ENCODE measurements around the gene ACRBP. TPM values are rescaled to one million over a fixed set of nuclear protein-coding genes. Genes with fewer than 3 reads are reported as not detected.

The ACRBP gene
- total and polyA plus RNA-seq, 9 donors, result 0.30 to 2.9 (median 0.92) TPM

DNA sequence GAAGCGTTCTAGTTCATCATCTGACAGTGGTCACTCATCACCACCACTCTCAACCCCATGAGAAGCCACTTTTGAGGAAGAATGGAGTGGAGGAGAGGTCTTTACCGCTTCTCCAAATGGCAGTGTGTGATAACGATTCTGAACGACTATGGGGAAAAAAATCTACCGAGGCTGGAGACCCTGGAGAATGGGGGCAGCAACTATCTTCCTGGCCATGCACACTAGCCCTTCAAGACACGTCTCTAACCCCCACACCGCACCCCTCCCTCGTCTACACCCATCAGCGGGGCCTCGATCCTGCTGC lies 15.3 kb upstream of the ACRBP start:
- H3K9me3 ChIP-seq, result no peaks in the 10 kb centered on the region
- TF ChIP-seq EP300 (IDR thresholded peaks at IDR 0.05), result no peak
- TF ChIP-seq POLR2A (IDR thresholded peaks at IDR 0.05), result no peak
- TF ChIP-seq CTCF (IDR thresholded peaks at IDR 0.05), result no peak
- no peak overlapping the region for H3K27ac ChIP-seq
- H3K4me3 ChIP-seq, result peak overlapping the region; percentile 62
- no peak for DNase-seq
- intact Hi-C loops (cut with DNase I), result loop anchor here in 2 of 4 donors (5.0 to 10.0 kb wide), 2 partner anchors 45 to 48 kb away; no protein-coding TSS in a partner anchor
- 0% methylated on average over 10 of the region's 10 CpGs for WGBS, 3 donors
- H3K4me1 ChIP-seq (ENCODE audit: insufficient read depth), result peaks cover 7% of the 10 kb centered on the region
- no peaks in the 10 kb centered on the region for H3K36me3 ChIP-seq
- H3K27me3 ChIP-seq, result no peaks in the 10 kb centered on the region

DNA sequence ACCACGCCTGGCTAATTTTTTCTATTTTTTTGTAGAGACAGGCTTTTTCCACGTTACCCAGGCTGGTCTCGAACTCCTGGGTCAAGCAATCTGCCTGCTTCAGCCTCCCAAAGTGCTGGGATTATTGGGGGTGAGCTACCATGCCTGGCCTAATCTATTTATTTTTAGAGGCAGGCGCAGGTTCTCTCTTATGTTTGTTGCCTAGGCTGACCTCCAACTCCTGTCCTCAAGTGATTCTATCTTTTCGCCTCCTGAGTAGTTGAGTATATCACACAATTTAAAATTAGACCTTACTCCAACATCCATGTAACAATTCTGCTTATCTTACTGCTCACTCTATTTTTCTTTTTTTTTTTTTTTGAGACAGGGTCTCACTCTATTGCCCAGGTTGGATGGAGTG lies 6.8 kb upstream of the ACRBP start:
- Histone ChIP-seq H3K4me1 (ENCODE audit: insufficient read depth) (no peaks in the 10 kb centered on the region), H3K9me3 (no peaks in the 10 kb centered on the region), H3K27me3 (no peaks in the 10 kb centered on the region), H3K27ac (no peak overlapping the region), H3K4me3 (no peak overlapping the region), H3K36me3 (no peaks in the 10 kb centered on the region)
- intact Hi-C loops (cut with DNase I), result loop anchor here in 1 of 4 donors (10.0 kb wide), 1 partner anchor 89 kb away; the partner anchor contains the start of gene NOP2
- no peak for TF ChIP-seq POLR2A (IDR thresholded peaks at IDR 0.05)
- no peak for TF ChIP-seq CTCF (IDR thresholded peaks at IDR 0.05)
- TF ChIP-seq EP300 (IDR thresholded peaks at IDR 0.05), result no peak
- DNase-seq, result no peak
- 91 to 92% (median 91%) methylated on average over 5 of the region's 5 CpGs for whole genome bisulfite sequencing, 3 donors

GRCh38 chr12:6653342-6653741 lies 6.1 kb upstream of the ACRBP start:
- Histone ChIP-seq H3K9me3 (no peaks in the 10 kb centered on the region), H3K4me1 (ENCODE audit: insufficient read depth) (no peaks in the 10 kb centered on the region), H3K27me3 (no peaks in the 10 kb centered on the region), H3K4me3 (no peak overlapping the region), H3K27ac (no peak overlapping the region), H3K36me3 (no peaks in the 10 kb centered on the region)
- 86 to 100% (median 100%) methylated on average over 1 of the region's 1 CpG for WGBS, 3 donors
- DNase-seq, result no peak
- intact Hi-C loops (cut with DNase I), result loop anchor here in 1 of 4 donors (10.0 kb wide), 1 partner anchor 89 kb away; the partner anchor contains the start of gene NOP2
- TF ChIP-seq POLR2A (IDR thresholded peaks at IDR 0.05) (no peak), CTCF (IDR thresholded peaks at IDR 0.05) (no peak), EP300 (IDR thresholded peaks at IDR 0.05) (no peak)

DNA sequence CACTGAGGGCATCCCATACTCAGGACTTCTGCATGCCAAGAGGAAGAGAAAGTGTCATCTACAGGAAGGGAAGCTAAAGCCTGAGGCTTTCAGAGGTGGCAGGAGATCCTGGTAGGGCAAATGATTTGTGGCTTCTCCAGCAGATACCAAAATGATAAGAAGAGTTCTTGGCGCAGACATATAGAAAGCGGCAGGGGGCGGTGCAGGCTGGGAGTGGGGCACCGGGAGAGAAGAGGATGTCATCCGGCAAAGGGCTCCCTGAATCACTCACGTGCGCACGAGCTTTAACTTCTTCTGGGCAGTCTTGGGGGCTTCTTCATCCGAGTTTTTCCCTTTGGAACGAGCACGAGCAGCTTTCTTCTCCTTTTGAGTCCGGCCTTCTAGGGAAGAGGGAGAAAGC lies 5.2 kb upstream of the ACRBP start:
- intact Hi-C loops (cut with DNase I), result loop anchor here in 1 of 4 donors (10.0 kb wide), 1 partner anchor 88 kb away; the partner anchor contains the start of gene NOP2
- Histone ChIP-seq H3K36me3 (no peaks in the 10 kb centered on the region), H3K27ac (no peak overlapping the region), H3K4me1 (ENCODE audit: insufficient read depth) (no peaks in the 10 kb centered on the region), H3K27me3 (no peaks in the 10 kb centered on the region), H3K4me3 (no peak overlapping the region), H3K9me3 (no peaks in the 10 kb centered on the region)
- 85 to 86% (median 85%) methylated on average over 12 of the region's 12 CpGs for WGBS, 3 donors
- TF ChIP-seq CTCF (IDR thresholded peaks at IDR 0.05), result no peak
- TF ChIP-seq POLR2A (IDR thresholded peaks at IDR 0.05), result no peak
- TF ChIP-seq EP300 (IDR thresholded peaks at IDR 0.05), result no peak
- DNase-seq, result peak in 1 of 5 donors; percentile 16

Data from ovary (tissue), 9 donors.